Tibial nerve (tissue), 4 donors: Measurements from ENCODE around the gene GMDS. TPM values are rescaled to one million over a fixed set of nuclear protein-coding genes. Genes with fewer than 3 reads are reported as not detected.

Experiments used
- DNase-seq, 2 donors: peaks; one replicate each; pipeline ENCODE4 v3.0.0-alpha.2; 2019; ENCODE audit warnings: low spot score in 2 of 2
- H3K27ac ChIP-seq, 4 donors: fragments of 200-600 bp; sonication (generic) in 3 of 4; one replicate each; pipeline ENCODE4 v1.5.1; 2017 to 2019; ENCODE audit warnings: mild to moderate bottlenecking in 1 of 4
- H3K27me3 ChIP-seq, 2 donors: fragments of 200-600 bp; sonication (generic) in 1 of 2; one replicate each; pipeline versions ENCODE4 v1.5.1 to v1.6.0; 2017 to 2019
- H3K36me3 ChIP-seq, 3 donors: fragments of 200-600 bp; sonication (generic); one replicate each; pipeline ENCODE4 v1.5.1; 2018 to 2019
- H3K4me1 ChIP-seq, 4 donors: fragments of 200-600 bp; sonication (generic) in 3 of 4; one replicate each; pipeline ENCODE4 v1.5.1; 2017 to 2019
- H3K4me3 ChIP-seq, 4 donors: fragments of 200-600 bp; sonication (generic) in 3 of 4; one replicate each; pipeline ENCODE4 v1.5.1; 2017 to 2019; ENCODE audit warnings: mild to moderate bottlenecking in 1 of 4, moderate library complexity in 1 of 4
- H3K9me3 ChIP-seq, 4 donors: fragments of 200-600 bp; sonication (generic) in 3 of 4; one replicate each; pipeline ENCODE4 v1.5.1; 2017 to 2019
- CTCF ChIP-seq, 5 experiments: fragments of 200-600 bp in 3 of 5; fragments of 450-650 bp in 2 of 5; sonication (generic) in 3 of 5; IDR thresholded peaks; one replicate each; pipeline ENCODE4 v1.5.1; 2016 to 2019; ENCODE audit warnings: antibody characterized with exemption in 5 of 5, mild to moderate bottlenecking in 3 of 5, moderate library complexity in 2 of 5
- EP300 ChIP-seq, 2 donors: sonication (generic); formaldehyde crosslinking; IDR thresholded peaks; one replicate each; pipeline ENCODE4 v1.6.1; 2017; ENCODE audit warnings: antibody characterized with exemption in 2 of 2, mild to moderate bottlenecking in 1 of 2
- POLR2A ChIP-seq, 2 donors: fragments of 450-650 bp; IDR thresholded peaks; one replicate each; pipeline ENCODE4 v1.6.1; 2017; ENCODE audit warnings: antibody characterized with exemption in 2 of 2, mild to moderate bottlenecking in 2 of 2, moderate library complexity in 2 of 2
- WGBS, 2 donors: methylation state at CpG; one replicate each; pipeline ENCODE4 v1.1.5; 2018; 5-methylcytosine and 5-hydroxymethylcytosine counted together
- total RNA-seq, 4 donors: library from RNA; depleted of rRNA; stranded (reverse); fragments of >200 nt; gene quantifications; one replicate each; pipeline ENCODE4 v1.1.0, GENCODE V29; 2016

GMDS gene
- total RNA-seq, 4 donors from 2014 or later: 14.9 to 46.5 (median 32.8) TPM

GRCh38 chr6:1842334-1842733, 403.1 kb downstream of the GMDS start:
- H3K27ac ChIP-seq: no peak overlapping the region
- no peak for TF ChIP-seq EP300 (IDR thresholded peaks at IDR 0.05)
- no peak for TF ChIP-seq POLR2A (IDR thresholded peaks at IDR 0.05)
- TF ChIP-seq CTCF (IDR thresholded peaks at IDR 0.05): no peak

GRCh38 chr6:1841136-1841535, 404.3 kb downstream of the GMDS start:
- no peaks in the 10 kb centered on the region for H3K36me3 ChIP-seq
- TF ChIP-seq POLR2A (IDR thresholded peaks at IDR 0.05): no peak
- no peak for TF ChIP-seq CTCF (IDR thresholded peaks at IDR 0.05)
- TF ChIP-seq EP300 (IDR thresholded peaks at IDR 0.05): no peak
- H3K9me3 ChIP-seq: peaks cover 0 to 4% (median 0%) of the 10 kb centered on the region in 4 donors
- peak overlapping the region in 1 of 4 donors; percentile 31 for H3K4me3 ChIP-seq
- H3K27me3 ChIP-seq: no peaks in the 10 kb centered on the region
- H3K4me1 ChIP-seq: peaks cover 0 to 21% (median 0%) of the 10 kb centered on the region in 4 donors
- DNase-seq: no peak
- 55% methylated on average over 3 of the region's 3 CpGs for WGBS, 2 donors
- peak overlapping the region in 2 of 4 donors; percentile 61 to 64 for H3K27ac ChIP-seq

More at GRCh38 chr6:1842334-1842733, 403.1 kb downstream of the GMDS start:
- no peak for DNase-seq
- peaks cover 0 to 4% (median 0%) of the 10 kb centered on the region in 4 donors for H3K9me3 ChIP-seq
- H3K4me1 ChIP-seq: peaks cover 0 to 21% (median 0%) of the 10 kb centered on the region in 4 donors
- WGBS, 2 donors: 91 to 97% methylated on average over 2 of the region's 2 CpGs
- no peaks in the 10 kb centered on the region for H3K27me3 ChIP-seq
- no peaks in the 10 kb centered on the region for H3K36me3 ChIP-seq
- H3K4me3 ChIP-seq: no peak overlapping the region

- DNase-seq: peak in 1 of 2 donors; percentile 32
- peak overlapping the region in 2 of 4 donors; percentile 60 to 64 for H3K27ac ChIP-seq
- TF ChIP-seq EP300 (IDR thresholded peaks at IDR 0.05): no peak
- no peak for TF ChIP-seq POLR2A (IDR thresholded peaks at IDR 0.05)
- TF ChIP-seq CTCF (IDR thresholded peaks at IDR 0.05): no peak
- H3K4me1 ChIP-seq: peaks cover 0 to 21% (median 0%) of the 10 kb centered on the region in 4 donors
- H3K9me3 ChIP-seq: peaks cover 0 to 3% (median 0%) of the 10 kb centered on the region in 4 donors
- no peaks in the 10 kb centered on the region for H3K36me3 ChIP-seq
- H3K27me3 ChIP-seq: no peaks in the 10 kb centered on the region
- WGBS, 2 donors: 70 to 77% methylated on average over 13 of the region's 13 CpGs
- peak overlapping the region in 1 of 4 donors; percentile 31 for H3K4me3 ChIP-seq
These were observed 404.8 kb downstream of the GMDS start for GRCh38 chr6:1840491-1841121.

- Histone ChIP-seq H3K4me1 (peaks cover 0 to 21% (median 0%) of the 10 kb centered on the region in 4 donors), H3K9me3 (no peaks in the 10 kb centered on the region), H3K27me3 (no peaks in the 10 kb centered on the region), H3K36me3 (no peaks in the 10 kb centered on the region), H3K27ac (peak overlapping the region in 1 of 4 donors; percentile 64), H3K4me3 (no peak overlapping the region)
- no peak for DNase-seq
- TF ChIP-seq POLR2A (IDR thresholded peaks at IDR 0.05) (no peak), CTCF (IDR thresholded peaks at IDR 0.05) (no peak), EP300 (IDR thresholded peaks at IDR 0.05) (no peak)
These were observed 406.0 kb downstream of the GMDS start for GRCh38 chr6:1839361-1839760.

GRCh38 chr6:1838604-1839213, 406.7 kb downstream of the GMDS start:
- 85 to 90% methylated on average over 5 of the region's 5 CpGs for WGBS, 2 donors
- H3K27ac ChIP-seq: no peak overlapping the region
- H3K36me3 ChIP-seq: no peaks in the 10 kb centered on the region
- no peaks in the 10 kb centered on the region for H3K27me3 ChIP-seq
- no peak overlapping the region for H3K4me3 ChIP-seq
- no peak for TF ChIP-seq CTCF (IDR thresholded peaks at IDR 0.05)
- no peak for TF ChIP-seq POLR2A (IDR thresholded peaks at IDR 0.05)
- no peak for TF ChIP-seq EP300 (IDR thresholded peaks at IDR 0.05)
- no peak for DNase-seq
- no peaks in the 10 kb centered on the region for H3K9me3 ChIP-seq
- peaks cover 0 to 21% (median 0%) of the 10 kb centered on the region in 4 donors for H3K4me1 ChIP-seq
